ENCODE results near the gene SNRPD2.

- TF ChIP-seq CTCF (conservative IDR thresholded peaks at IDR 0.05 in 1 of 2, IDR thresholded peaks at IDR 0.05 in 1 of 2; ENCODE audit: low read depth in 1 of 2, low read length in 2 of 2) (no peak), EZH2 (IDR thresholded peaks at IDR 0.05; ENCODE audit: low read length, missing control alignments) (no peak)
Measured at GRCh38 chr19:45701676-45702075, 9.9 kb upstream of the SNRPD2 start.

Data from fibroblast of lung (primary cell).